T-helper 22 cell (primary cell): ENCODE data around the gene RAD54L.
"Not testable (repeated sequence)": the region's sequence is repeated elsewhere in the genome, so short reads cannot be mapped to it uniquely, and the experiment has no call there.

Source experiments
- DNase-seq: peaks from one replicate; pipeline ENCODE4 v3.0.0-alpha.2; 2020; ENCODE audit warnings: low read depth

The RAD54L gene

GRCh38 chr1:46319960-46320914, 72.7 kb downstream of the RAD54L start:
- not testable (repeated sequence) for DNase-seq

GRCh38 chr1:46322191-46322590, 74.6 kb downstream of the RAD54L start:
- DNase-seq = not testable (repeated sequence)

- DNase-seq = not testable (repeated sequence)
Measured at GRCh38 chr1:46325285-46326076, 77.9 kb downstream of the RAD54L start.
